GM11168 (cell line): Measurements from ENCODE around the gene C1orf105.

Experiments used
- in situ Hi-C: fragments of 300-500 bp; cut with MboI; formaldehyde crosslinking; loops from one replicate; pipeline ENCODE4 v1.12.0; 2022; ENCODE audit warnings: low sequenced_read_pairs; ENCODE audit not compliant: unreplicated experiment

The C1orf105 gene

DNA sequence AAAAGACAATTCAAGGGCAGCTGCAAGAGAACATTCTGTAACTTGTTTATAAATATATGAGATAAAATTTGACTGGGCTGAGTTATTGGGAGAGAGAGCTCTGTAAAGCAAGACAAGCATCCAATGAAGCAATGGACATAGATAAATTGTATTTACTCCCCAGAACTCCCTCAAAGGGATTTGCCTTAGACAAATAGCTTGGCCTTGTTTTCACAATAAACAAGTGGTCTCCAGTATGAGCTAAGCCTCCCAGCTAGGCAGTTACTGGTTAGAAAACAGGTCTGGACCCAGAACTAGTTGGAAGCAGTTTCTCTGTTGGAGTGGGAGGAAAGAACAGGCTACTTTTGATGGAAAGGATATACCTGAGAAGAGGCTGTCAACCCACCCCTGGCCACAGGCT is 87.3 kb downstream of the C1orf105 start:
- in situ Hi-C loops, result no loop called here

DNA sequence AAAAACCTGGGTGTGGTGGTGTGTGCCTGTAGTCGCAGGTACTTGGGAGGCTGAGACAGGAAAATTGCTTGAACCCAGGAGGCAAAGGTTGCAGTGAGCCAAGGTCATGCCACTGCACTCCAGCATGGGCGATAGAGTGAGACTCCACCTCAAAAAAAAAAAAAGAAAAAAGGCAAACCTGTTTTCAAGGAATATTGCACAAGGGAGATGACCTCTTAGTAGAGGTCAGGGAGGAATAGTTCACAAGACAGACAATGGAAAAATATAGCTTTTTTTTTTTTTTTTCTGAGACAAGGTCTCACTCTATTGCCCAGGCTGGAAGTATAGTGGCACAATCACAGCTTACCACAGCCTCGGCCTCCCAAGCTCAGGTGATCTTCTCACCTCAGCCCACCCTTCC is 90.0 kb downstream of the C1orf105 start:
- in situ Hi-C loops, result no loop called here

DNA sequence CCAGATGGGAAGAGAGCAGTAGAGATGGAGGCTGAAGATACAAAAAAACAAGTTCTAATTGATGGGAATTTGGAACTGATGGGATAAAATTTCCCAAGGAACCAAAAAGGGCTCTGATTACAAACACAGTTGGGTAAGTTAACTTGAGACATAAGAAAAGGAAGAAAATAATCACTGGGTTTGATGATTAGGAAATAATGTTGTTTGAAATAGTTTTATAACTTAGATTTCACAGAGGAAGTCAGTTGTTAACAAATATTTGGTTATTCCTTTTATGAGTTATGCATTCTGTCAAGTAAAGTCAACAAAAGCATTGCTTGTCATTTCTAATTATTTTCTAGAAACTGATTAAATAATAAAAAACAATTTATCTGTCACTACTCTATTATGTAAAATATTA is 92.1 kb downstream of the C1orf105 start:
- in situ Hi-C loops, result no loop called here

GRCh38 chr1:172513479-172513878 is 93.0 kb downstream of the C1orf105 start:
- in situ Hi-C loops, result no loop called here

DNA sequence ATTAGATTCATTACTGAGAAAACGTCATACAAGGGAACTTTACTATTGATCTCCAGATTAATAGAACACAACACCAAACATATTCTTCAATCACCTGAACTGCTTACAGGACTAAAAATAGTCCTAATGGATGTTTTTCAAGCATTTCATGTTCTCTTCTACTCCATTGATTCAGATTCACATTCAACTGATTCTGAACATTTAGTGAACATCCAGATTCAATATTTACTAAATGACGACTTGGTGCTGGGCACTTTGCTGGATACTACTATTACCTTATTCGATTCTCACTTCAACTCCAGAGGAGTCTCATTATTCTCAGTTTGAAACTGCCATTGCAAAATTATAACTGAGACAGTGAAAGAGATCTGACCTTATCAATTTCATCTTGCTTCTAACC is 93.6 kb downstream of the C1orf105 start:
- in situ Hi-C loops, result no loop called here

DNA sequence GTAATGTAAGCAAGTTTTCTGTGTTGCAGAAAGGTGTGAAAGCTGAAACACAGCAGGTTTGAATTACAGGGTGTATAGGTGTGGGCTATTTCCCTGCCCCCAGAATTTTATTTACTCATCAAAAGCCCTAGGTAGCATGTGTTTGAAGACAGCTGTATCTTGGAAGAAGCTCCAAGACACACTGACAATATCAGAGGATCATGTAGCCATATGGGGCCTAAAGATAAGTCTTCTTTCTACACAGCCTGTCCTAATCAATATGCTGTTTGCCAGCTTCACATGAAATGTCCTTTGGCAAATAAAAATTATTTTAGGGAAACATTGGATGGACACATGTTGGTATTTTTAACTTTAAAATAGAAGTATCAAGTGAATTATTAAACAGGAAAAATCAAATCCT is 95.0 kb downstream of the C1orf105 start:
- in situ Hi-C loops, result no loop called here

DNA sequence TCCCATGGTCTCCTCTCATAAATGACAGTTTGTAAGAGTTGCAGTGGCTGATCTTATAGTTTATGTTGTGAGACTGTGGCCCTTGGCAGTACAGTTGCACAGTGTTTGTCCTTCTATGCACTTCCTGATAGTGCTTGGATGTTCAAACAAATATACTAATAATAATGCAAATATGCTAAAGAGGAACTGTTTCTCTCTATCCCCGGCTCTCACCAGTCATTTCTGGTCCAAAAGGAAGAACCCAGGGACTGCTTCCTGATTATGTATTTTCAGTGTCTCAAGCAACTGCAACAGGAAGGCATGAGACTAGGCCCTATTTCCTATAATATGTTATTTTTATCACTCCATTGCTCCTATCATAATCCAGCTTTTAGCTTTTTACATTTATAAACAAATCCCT is 95.4 kb downstream of the C1orf105 start:
- in situ Hi-C loops, result no loop called here

GRCh38 chr1:172517081-172517480 is 96.6 kb downstream of the C1orf105 start:
- in situ Hi-C loops, result no loop called here

- in situ Hi-C loops, result no loop called here
Observed at GRCh38 chr1:172517545-172517944, 97.1 kb downstream of the C1orf105 start.
